GM12875 (cell line): Measurements from ENCODE around the gene DRC7.
"Not testable (repeated sequence)": the region's sequence is repeated elsewhere in the genome, so short reads cannot be mapped to it uniquely, and the experiment has no call there.

ENCODE experiments used
- H3K4me3 ChIP-seq: one replicate; pipeline ENCODE4 v1.5.1; 2011; ENCODE audit warnings: low read depth, low read length, control low read depth
- CTCF ChIP-seq: IDR thresholded peaks from 2 replicates; pipeline ENCODE4 v1.5.1; 2011; ENCODE audit warnings: low read depth, mild to moderate bottlenecking, control low read depth, inconsistent platforms, low read length, moderate library complexity, borderline replicate concordance; ENCODE audit not compliant: insufficient read depth

DRC7 gene

GRCh38 chr16:57744642-57744903 is 50.0 kb downstream of the DRC7 start:
- no peak overlapping the region for H3K4me3 ChIP-seq
- TF ChIP-seq CTCF = no peak

- TF ChIP-seq CTCF = no peak
- no peak overlapping the region for H3K4me3 ChIP-seq
Observed at GRCh38 chr16:57745768-57746167, 51.2 kb downstream of the DRC7 start.

- not testable (repeated sequence) for H3K4me3 ChIP-seq
Observed at GRCh38 chr16:57746316-57746715, 51.7 kb downstream of the DRC7 start.

GRCh38 chr16:57747091-57747490 is 52.5 kb downstream of the DRC7 start:
- no peak overlapping the region for H3K4me3 ChIP-seq
- no peak for TF ChIP-seq CTCF

- no peak overlapping the region for H3K4me3 ChIP-seq
- TF ChIP-seq CTCF = no peak
Observed at GRCh38 chr16:57747496-57747895, 52.9 kb downstream of the DRC7 start.

- no peak overlapping the region for H3K4me3 ChIP-seq
- no peak for TF ChIP-seq CTCF
Observed at GRCh38 chr16:57747996-57748395, 53.4 kb downstream of the DRC7 start.

- TF ChIP-seq CTCF = no peak
- H3K4me3 ChIP-seq = no peak overlapping the region
Observed at GRCh38 chr16:57748596-57748995, 54.0 kb downstream of the DRC7 start.

- TF ChIP-seq CTCF = no peak
- no peak overlapping the region for H3K4me3 ChIP-seq
Observed at GRCh38 chr16:57749101-57749692, 54.6 kb downstream of the DRC7 start.
